ENCODE measurements around the gene KRT81. TPM values are rescaled to one million over a fixed set of nuclear protein-coding genes. Genes with fewer than 3 reads are reported as not detected.

KRT81 gene
- total RNA-seq, 4 donors from 2014 or later: not detected

GRCh38 chr12:52300796-52301691 lies 9.7 kb upstream of the KRT81 start:
- H3K27me3 ChIP-seq: peaks cover 0 to 8% of the 10 kb centered on the region in 2 donors
- no peak overlapping the region for H3K27ac ChIP-seq
- no peak overlapping the region for H3K4me3 ChIP-seq
- no peaks in the 10 kb centered on the region for H3K36me3 ChIP-seq
- no peak for DNase-seq (ENCODE audit: low spot score in 2 of 2)
- H3K9me3 ChIP-seq: no peaks in the 10 kb centered on the region
- WGBS, 2 donors: 41% methylated on average over 14 of the region's 14 CpGs
- no peaks in the 10 kb centered on the region for H3K4me1 ChIP-seq
- TF ChIP-seq POLR2A (IDR thresholded peaks at IDR 0.05): no peak
- TF ChIP-seq EP300 (IDR thresholded peaks at IDR 0.05): no peak
- TF ChIP-seq CTCF (IDR thresholded peaks at IDR 0.05): no peak

GRCh38 chr12:52298677-52299190 lies 7.4 kb upstream of the KRT81 start:
- Histone ChIP-seq H3K27ac (no peak overlapping the region), H3K36me3 (no peaks in the 10 kb centered on the region), H3K9me3 (no peaks in the 10 kb centered on the region), H3K27me3 (peaks cover 0 to 17% of the 10 kb centered on the region in 2 donors), H3K4me1 (no peaks in the 10 kb centered on the region), H3K4me3 (no peak overlapping the region)
- TF ChIP-seq POLR2A (IDR thresholded peaks at IDR 0.05) (no peak), CTCF (IDR thresholded peaks at IDR 0.05) (no peak), EP300 (IDR thresholded peaks at IDR 0.05) (no peak)
- 75 to 77% methylated on average over 4 of the region's 4 CpGs for WGBS, 2 donors
- no peak for DNase-seq (ENCODE audit: low spot score in 2 of 2)

- no peaks in the 10 kb centered on the region for H3K36me3 ChIP-seq
- no peak for DNase-seq (ENCODE audit: low spot score in 2 of 2)
- peaks cover 0 to 38% of the 10 kb centered on the region in 2 donors for H3K27me3 ChIP-seq
- TF ChIP-seq CTCF (IDR thresholded peaks at IDR 0.05) (no peak), EP300 (IDR thresholded peaks at IDR 0.05) (no peak), POLR2A (IDR thresholded peaks at IDR 0.05) (no peak)
- no peak overlapping the region for H3K4me3 ChIP-seq
- no peaks in the 10 kb centered on the region for H3K9me3 ChIP-seq
- H3K27ac ChIP-seq: no peak overlapping the region
- H3K4me1 ChIP-seq: no peaks in the 10 kb centered on the region
- WGBS, 2 donors: 86 to 87% methylated on average over 5 of the region's 5 CpGs
Measured at GRCh38 chr12:52296572-52297215, 5.4 kb upstream of the KRT81 start.

- DNase-seq (ENCODE audit: low spot score in 2 of 2): no peak
- 80 to 90% methylated on average over 1 of the region's 1 CpG for whole genome bisulfite sequencing, 2 donors
- Histone ChIP-seq H3K27ac (no peak overlapping the region), H3K4me1 (no peaks in the 10 kb centered on the region), H3K36me3 (no peaks in the 10 kb centered on the region), H3K4me3 (no peak overlapping the region), H3K27me3 (peaks cover 0 to 42% of the 10 kb centered on the region in 2 donors), H3K9me3 (no peaks in the 10 kb centered on the region)
- TF ChIP-seq CTCF (IDR thresholded peaks at IDR 0.05) (no peak), POLR2A (IDR thresholded peaks at IDR 0.05) (no peak), EP300 (IDR thresholded peaks at IDR 0.05) (no peak)
Measured at GRCh38 chr12:52295663-52296062, 4.3 kb upstream of the KRT81 start.

- 49 to 61% methylated on average over 1 of the region's 1 CpG for WGBS, 2 donors
Measured at GRCh38 chr12:52294803-52295202, 3.5 kb upstream of the KRT81 start.

More at GRCh38 chr12:52294803-52295202, 3.5 kb upstream of the KRT81 start:
- H3K27me3 ChIP-seq: peaks cover 0 to 42% of the 10 kb centered on the region in 2 donors
- no peaks in the 10 kb centered on the region for H3K4me1 ChIP-seq
- no peak overlapping the region for H3K4me3 ChIP-seq
- no peaks in the 10 kb centered on the region for H3K9me3 ChIP-seq
- H3K27ac ChIP-seq: no peak overlapping the region
- TF ChIP-seq EP300 (IDR thresholded peaks at IDR 0.05): no peak
- TF ChIP-seq CTCF (IDR thresholded peaks at IDR 0.05): no peak
- TF ChIP-seq POLR2A (IDR thresholded peaks at IDR 0.05): no peak
- DNase-seq (ENCODE audit: low spot score in 2 of 2): no peak
- no peaks in the 10 kb centered on the region for H3K36me3 ChIP-seq
